ENCODE results near the gene PDE4D.
"Not testable (repeated sequence)": the region's sequence is repeated elsewhere in the genome, so short reads cannot be mapped to it uniquely, and the experiment has no call there.

DNA sequence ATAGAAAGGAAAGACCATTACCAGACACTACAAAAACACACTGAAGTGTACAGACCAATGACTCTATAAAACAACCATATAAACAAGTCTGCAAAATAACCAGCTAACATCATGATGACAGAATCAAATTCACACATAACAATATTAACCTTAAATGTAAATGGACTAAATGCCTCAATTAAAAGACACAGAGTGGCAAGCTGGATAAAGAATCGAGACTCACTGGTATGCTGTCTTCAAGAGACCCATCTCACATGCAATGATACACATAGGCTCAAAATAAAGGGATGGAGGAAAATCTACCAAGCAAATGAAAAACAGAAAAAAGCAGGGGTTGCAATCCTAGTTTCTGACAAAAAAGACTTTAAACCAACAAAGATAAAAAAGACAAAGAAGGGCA lies 519.5 kb downstream of the PDE4D start:
- TF ChIP-seq POLR2AphosphoS5, POLR2A (IDR thresholded peaks at IDR 0.05; ENCODE audit: low read depth, low read length): not testable (repeated sequence)
